WERI-Rb-1 (cell line): ENCODE data around the gene TSHZ2.

Experiments
- DNase-seq: peaks from one replicate; pipeline ENCODE4 v3.0.0-alpha.2; 2020
- H3K27ac ChIP-seq: fragments of 250-450 bp; sonication (Bioruptor Pico); 2 replicates; pipeline ENCODE4 v1.5.1; 2020; ENCODE audit warnings: mild to moderate bottlenecking, moderate library complexity
- H3K27me3 ChIP-seq: fragments of 250-450 bp; sonication (Bioruptor Pico); 2 replicates; pipeline ENCODE4 v1.5.1; 2021; ENCODE audit warnings: mild to moderate bottlenecking, low read depth, moderate library complexity; ENCODE audit not compliant: insufficient read depth, severe bottlenecking
- H3K36me3 ChIP-seq: fragments of 250-450 bp; sonication (Bioruptor Pico); 2 replicates; pipeline ENCODE4 v1.5.1; 2020; ENCODE audit warnings: mild to moderate bottlenecking, moderate library complexity
- H3K4me3 ChIP-seq: 2 replicates; pipeline ENCODE4 v1.5.1; 2011; ENCODE audit warnings: low read depth, mild to moderate bottlenecking, control low read depth, low read length
- H3K9me3 ChIP-seq: fragments of 250-450 bp; sonication (Bioruptor Pico); 2 replicates; pipeline ENCODE4 v1.5.1; 2021; ENCODE audit warnings: mild to moderate bottlenecking, moderate library complexity; ENCODE audit not compliant: severe bottlenecking
- TF ChIP-seq, protein P1 (sequence below): IDR thresholded peaks from 2 replicates; pipeline ENCODE4 v1.5.1; 2011; ENCODE audit warnings: low read depth, mild to moderate bottlenecking, control low read depth, inconsistent platforms, low read length

The TSHZ2 gene

DNA sequence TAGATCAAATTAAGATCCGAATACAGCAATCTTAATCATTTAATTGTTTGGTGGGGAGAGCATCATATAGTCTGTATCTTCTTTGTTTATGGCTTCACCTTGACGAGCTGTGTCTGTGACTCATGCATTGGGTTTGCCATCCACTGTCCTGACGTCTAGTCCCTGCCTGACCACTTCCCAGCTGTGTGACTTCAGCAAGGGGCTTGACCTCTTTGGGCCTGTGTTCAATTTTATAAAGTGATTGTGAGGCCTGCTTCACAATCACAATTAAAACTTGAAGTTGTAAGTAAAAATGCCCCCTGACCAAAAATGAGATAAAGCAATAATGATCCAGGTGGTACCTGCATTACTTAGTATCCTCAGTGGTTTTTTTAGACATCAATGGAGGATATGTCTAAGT is 412.2 kb downstream of the TSHZ2 start:
- TF ChIP-seq, protein P1, sequence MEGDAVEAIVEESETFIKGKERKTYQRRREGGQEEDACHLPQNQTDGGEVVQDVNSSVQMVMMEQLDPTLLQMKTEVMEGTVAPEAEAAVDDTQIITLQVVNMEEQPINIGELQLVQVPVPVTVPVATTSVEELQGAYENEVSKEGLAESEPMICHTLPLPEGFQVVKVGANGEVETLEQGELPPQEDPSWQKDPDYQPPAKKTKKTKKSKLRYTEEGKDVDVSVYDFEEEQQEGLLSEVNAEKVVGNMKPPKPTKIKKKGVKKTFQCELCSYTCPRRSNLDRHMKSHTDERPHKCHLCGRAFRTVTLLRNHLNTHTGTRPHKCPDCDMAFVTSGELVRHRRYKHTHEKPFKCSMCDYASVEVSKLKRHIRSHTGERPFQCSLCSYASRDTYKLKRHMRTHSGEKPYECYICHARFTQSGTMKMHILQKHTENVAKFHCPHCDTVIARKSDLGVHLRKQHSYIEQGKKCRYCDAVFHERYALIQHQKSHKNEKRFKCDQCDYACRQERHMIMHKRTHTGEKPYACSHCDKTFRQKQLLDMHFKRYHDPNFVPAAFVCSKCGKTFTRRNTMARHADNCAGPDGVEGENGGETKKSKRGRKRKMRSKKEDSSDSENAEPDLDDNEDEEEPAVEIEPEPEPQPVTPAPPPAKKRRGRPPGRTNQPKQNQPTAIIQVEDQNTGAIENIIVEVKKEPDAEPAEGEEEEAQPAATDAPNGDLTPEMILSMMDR = no peak
- Histone ChIP-seq H3K36me3 (no peaks in the 10 kb centered on the region), H3K27me3 (peaks cover 80% of the 10 kb centered on the region), H3K4me3 (no peak overlapping the region), H3K27ac (no peak overlapping the region), H3K9me3 (no peaks in the 10 kb centered on the region)
- DNase-seq = no peak

DNA sequence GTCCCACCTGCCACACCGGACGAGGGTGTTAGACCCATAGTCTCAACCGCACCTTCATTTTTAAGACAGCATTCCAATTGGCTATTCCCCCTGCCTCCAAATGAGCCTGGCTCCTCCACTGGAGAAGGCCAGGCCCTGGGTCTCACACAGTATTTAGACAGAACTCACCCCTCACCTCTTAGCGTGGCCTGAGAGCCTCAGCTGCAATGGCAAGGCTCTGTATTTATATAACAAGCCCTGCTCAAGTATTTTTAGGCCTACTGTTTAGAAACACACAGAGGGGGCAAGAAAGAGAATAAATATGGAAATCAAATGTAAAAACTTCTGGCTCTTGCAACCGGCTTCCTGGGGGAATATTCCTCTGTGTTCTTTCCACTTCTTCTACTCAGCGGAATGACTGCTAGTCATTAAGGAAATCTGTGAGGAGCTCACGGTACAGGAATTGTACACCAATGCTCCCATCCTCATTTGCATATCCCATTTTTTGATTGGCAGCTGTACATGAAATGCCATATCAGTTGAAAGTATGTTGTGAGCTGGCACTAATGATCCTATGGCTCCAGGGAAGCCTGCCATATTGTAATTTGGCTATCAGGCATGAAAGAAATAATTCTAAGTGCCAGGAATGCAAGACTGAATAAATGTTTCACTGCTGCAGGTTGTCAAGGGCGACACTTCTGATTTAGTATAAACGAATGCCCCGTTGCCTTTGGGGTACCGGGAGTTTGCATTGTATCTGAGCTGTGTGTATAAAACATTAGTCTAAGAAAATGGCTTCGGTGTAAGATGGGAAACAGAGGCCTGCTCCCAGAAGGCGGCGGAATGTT is 414.0 kb downstream of the TSHZ2 start:
- peaks cover 89% of the 10 kb centered on the region for H3K27me3 ChIP-seq
- no peaks in the 10 kb centered on the region for H3K9me3 ChIP-seq
- no peak overlapping the region for H3K4me3 ChIP-seq
- DNase-seq = no peak
- H3K27ac ChIP-seq = no peak overlapping the region
- H3K36me3 ChIP-seq = no peaks in the 10 kb centered on the region
- TF ChIP-seq, protein P1 = no peak

DNA sequence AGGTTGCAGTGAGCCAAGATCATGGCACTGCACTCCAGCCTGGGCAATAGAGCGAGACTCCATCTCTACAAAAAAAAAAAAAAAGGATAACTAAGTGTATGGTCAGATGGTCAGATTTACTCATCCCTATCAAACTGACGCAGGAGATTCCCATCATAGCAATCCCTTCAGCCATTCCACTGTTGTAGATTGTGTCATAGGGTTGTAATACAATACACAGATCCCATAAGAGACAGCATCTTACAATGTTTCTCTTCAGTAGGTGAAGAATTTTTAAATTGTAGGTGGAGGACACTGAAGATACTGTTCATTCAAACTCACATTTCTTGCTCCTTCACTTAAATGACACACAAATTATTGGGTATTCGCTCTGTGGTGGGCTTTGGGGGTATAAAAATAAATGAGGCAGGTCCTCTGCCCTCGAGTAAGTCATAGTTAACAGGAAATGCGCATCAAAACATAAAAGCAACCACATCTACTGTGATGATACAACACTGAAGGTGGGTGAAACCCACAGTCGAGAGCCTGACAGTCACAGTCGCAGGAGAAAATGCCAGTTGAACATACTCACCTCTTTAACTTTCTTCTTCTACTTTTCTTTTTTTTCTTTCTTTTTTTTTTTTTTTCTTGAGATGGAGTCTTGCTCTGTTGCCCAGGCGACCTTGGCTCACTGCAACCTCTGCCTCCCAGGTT is 416.0 kb downstream of the TSHZ2 start:
- TF ChIP-seq, protein P1 = no peak
- DNase-seq = no peak
- Histone ChIP-seq H3K27me3 (peaks cover 84% of the 10 kb centered on the region), H3K4me3 (no peak overlapping the region), H3K9me3 (no peaks in the 10 kb centered on the region), H3K36me3 (no peaks in the 10 kb centered on the region), H3K27ac (no peak overlapping the region)

DNA sequence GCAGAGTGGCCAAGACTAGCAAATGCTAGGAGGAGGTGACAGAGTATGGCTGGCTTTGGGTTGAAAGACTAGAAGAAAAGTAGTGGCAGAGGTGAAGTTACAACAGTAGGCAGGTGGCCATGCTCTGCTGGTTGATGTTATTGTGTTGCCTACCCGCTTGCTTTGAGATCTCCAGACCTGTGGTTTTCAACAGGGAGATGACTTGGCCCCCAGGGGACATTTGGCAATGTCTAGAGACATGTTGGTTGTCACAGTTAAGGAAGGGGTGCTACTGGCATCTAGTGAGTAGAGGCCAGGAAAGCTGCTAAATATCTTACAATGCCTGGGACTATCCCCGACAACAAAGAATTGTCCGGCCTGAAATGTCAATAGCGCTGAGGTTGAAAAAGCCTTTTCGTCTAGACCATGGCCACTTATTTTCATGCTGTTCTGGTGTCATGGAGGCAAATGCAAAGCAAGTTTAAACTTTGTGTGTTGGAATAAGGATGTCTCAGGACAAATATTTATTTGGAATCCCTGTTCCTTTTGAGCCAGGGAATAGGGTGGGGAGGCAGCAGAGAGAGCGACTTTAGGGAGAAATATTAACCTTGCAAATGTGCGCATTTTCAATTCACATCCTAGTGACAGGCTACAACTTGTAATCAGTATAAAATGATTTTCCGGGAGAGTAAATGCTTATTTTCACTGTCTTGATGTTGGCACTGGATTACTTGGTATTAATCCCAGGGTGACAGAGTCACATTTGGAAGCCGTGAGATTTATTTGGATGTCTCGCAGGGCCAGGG is 417.6 kb downstream of the TSHZ2 start:
- H3K27ac ChIP-seq = no peak overlapping the region
- peaks cover 79% of the 10 kb centered on the region for H3K27me3 ChIP-seq
- no peak for DNase-seq
- no peak overlapping the region for H3K4me3 ChIP-seq
- TF ChIP-seq, protein P1 = no peak
- H3K9me3 ChIP-seq = no peaks in the 10 kb centered on the region
- no peaks in the 10 kb centered on the region for H3K36me3 ChIP-seq

DNA sequence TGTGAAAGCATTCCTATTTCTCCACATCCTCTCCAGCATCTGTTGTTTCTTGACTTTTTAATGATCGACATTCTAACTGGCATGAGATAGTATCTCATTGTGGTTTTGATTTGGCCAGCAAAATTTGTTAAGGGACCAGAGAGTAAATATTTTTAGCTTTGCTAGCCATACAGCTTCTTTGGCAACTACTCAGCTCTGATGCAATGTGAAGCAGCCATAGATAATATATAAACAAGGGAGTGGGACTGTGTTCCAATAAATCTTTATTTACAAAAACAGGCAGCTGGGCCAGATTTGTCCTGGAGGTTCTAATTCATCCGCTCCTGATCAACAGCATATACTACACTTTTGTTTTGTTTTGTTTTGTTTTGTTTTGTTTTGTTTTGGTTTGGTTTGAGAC is 418.6 kb downstream of the TSHZ2 start:
- Histone ChIP-seq H3K9me3 (no peaks in the 10 kb centered on the region), H3K4me3 (no peak overlapping the region), H3K36me3 (no peaks in the 10 kb centered on the region), H3K27me3 (peaks cover 76% of the 10 kb centered on the region), H3K27ac (no peak overlapping the region)
- no peak for DNase-seq
- TF ChIP-seq, protein P1 = no peak
